ENCODE measurements around the gene TSC22D2. TPM values are rescaled to one million over a fixed set of nuclear protein-coding genes. Genes with fewer than 3 reads are reported as not detected.

Gene TSC22D2
- total RNA-seq, 1 donor, result 16.4 TPM

GRCh38 chr3:150504483-150504882 lies 96.4 kb downstream of the TSC22D2 start:
- no peak for DNase-seq (ENCODE audit: low read depth)
- H3K4me3 ChIP-seq (ENCODE audit: low read depth, low read length), result no peak overlapping the region
- TF ChIP-seq CTCF (IDR thresholded peaks at IDR 0.05; ENCODE audit: insufficient read depth, low read depth, low read length), result no peak

GRCh38 chr3:150508401-150508800 lies 100.3 kb downstream of the TSC22D2 start:
- TF ChIP-seq CTCF (IDR thresholded peaks at IDR 0.05; ENCODE audit: insufficient read depth, low read depth, low read length), result no peak
- no peak overlapping the region for H3K4me3 ChIP-seq (ENCODE audit: low read depth, low read length)
- no peak for DNase-seq (ENCODE audit: low read depth)

- no peak for DNase-seq (ENCODE audit: low read depth)
- H3K4me3 ChIP-seq (ENCODE audit: low read depth, low read length), result no peak overlapping the region
- TF ChIP-seq CTCF (IDR thresholded peaks at IDR 0.05; ENCODE audit: insufficient read depth, low read depth, low read length), result no peak
Observed at GRCh38 chr3:150509780-150510179, 101.7 kb downstream of the TSC22D2 start.

GRCh38 chr3:150511122-150511821 lies 103.2 kb downstream of the TSC22D2 start:
- H3K4me3 ChIP-seq (ENCODE audit: low read depth, low read length), result no peak overlapping the region
- TF ChIP-seq CTCF (IDR thresholded peaks at IDR 0.05; ENCODE audit: insufficient read depth, low read depth, low read length), result no peak
- no peak for DNase-seq (ENCODE audit: low read depth)

- H3K4me3 ChIP-seq (ENCODE audit: low read depth, low read length), result no peak overlapping the region
- DNase-seq (ENCODE audit: low read depth), result peak; percentile 14
- TF ChIP-seq CTCF (IDR thresholded peaks at IDR 0.05; ENCODE audit: insufficient read depth, low read depth, low read length), result no peak
Observed at GRCh38 chr3:150515210-150515609, 107.1 kb downstream of the TSC22D2 start.

Other genes with a start within 250 kb of the TSC22D2 start
- gene SERP1, start 138.2 kb downstream of the TSC22D2 start, total RNA-seq, result 151 and 176 TPM in 2 replicates
- 147 and 156 TPM in 2 replicates for gene EIF2A, start 138.5 kb downstream of the TSC22D2 start, total RNA-seq
- 112 and 186 TPM in 2 replicates for gene SELENOT, start 195.0 kb downstream of the TSC22D2 start, total RNA-seq